Measurements from ENCODE around the gene PPP1CC. TPM values are rescaled to one million over a fixed set of nuclear protein-coding genes. Genes with fewer than 3 reads are reported as not detected.

PPP1CC gene
- polyA plus RNA-seq, 1 donor from 2014 or later, result 188 TPM

GRCh38 chr12:110679201-110679600 lies 63.5 kb downstream of the PPP1CC start:
- no peak overlapping the region for H3K4me3 ChIP-seq (ENCODE audit: low read length)

GRCh38 chr12:110677982-110678381 lies 64.7 kb downstream of the PPP1CC start:
- no peak overlapping the region for H2AFZ ChIP-seq (ENCODE audit: low read depth, low read length)
- no peaks in the 10 kb centered on the region for H3K9me2 ChIP-seq (ENCODE audit: insufficient read depth, low read length)
- H3K4me2 ChIP-seq (ENCODE audit: low read length), result no peak overlapping the region
- H3K9ac ChIP-seq (ENCODE audit: low read length), result no peak overlapping the region
- H3K27ac ChIP-seq (ENCODE audit: low read length), result no peak overlapping the region
- no peaks in the 10 kb centered on the region for H3K27me3 ChIP-seq (ENCODE audit: insufficient read depth, low read depth, low read length)
- no peak overlapping the region for H3K4me3 ChIP-seq (ENCODE audit: low read length)
- H3K36me3 ChIP-seq (ENCODE audit: insufficient read depth, low read length), result no peaks in the 10 kb centered on the region
- H3K9me3 ChIP-seq (ENCODE audit: low read length), result no peaks in the 10 kb centered on the region
- no peaks in the 10 kb centered on the region for H4K20me1 ChIP-seq (ENCODE audit: insufficient read depth)
- no peaks in the 10 kb centered on the region for H3F3A ChIP-seq (ENCODE audit: insufficient read depth, low read length, poor library complexity, severe bottlenecking)
- no peaks in the 10 kb centered on the region for H3K79me2 ChIP-seq (replicated peaks; ENCODE audit: insufficient read depth, low read length)
- TF ChIP-seq POLR2AphosphoS5 (IDR thresholded peaks at IDR 0.05) (no peak), TAF1 (IDR thresholded peaks at IDR 0.05; ENCODE audit: low read depth) (no peak), MXI1 (conservative IDR thresholded peaks at IDR 0.05; ENCODE audit: poor library complexity, severe bottlenecking) (no peak), RAD21 (conservative IDR thresholded peaks at IDR 0.05) (no peak), EP300 (conservative IDR thresholded peaks at IDR 0.05; ENCODE audit: poor library complexity, severe bottlenecking) (no peak), EZH2 (IDR thresholded peaks at IDR 0.05; ENCODE audit: borderline replicate concordance, insufficient read depth, low read length, poor library complexity, severe bottlenecking) (no peak), CTCF (IDR thresholded peaks at IDR 0.05; ENCODE audit: poor library complexity, severe bottlenecking) (no peak), SMC3 (conservative IDR thresholded peaks at IDR 0.05; ENCODE audit: poor library complexity) (no peak)

More at GRCh38 chr12:110679201-110679600, 63.5 kb downstream of the PPP1CC start:
- H3F3A ChIP-seq (ENCODE audit: insufficient read depth, low read length, poor library complexity, severe bottlenecking), result no peaks in the 10 kb centered on the region
- H4K20me1 ChIP-seq (ENCODE audit: insufficient read depth), result no peaks in the 10 kb centered on the region
- H3K4me2 ChIP-seq (ENCODE audit: low read length), result no peak overlapping the region
- H3K9me3 ChIP-seq (ENCODE audit: low read length), result no peaks in the 10 kb centered on the region
- TF ChIP-seq MXI1 (conservative IDR thresholded peaks at IDR 0.05; ENCODE audit: poor library complexity, severe bottlenecking) (no peak), EP300 (conservative IDR thresholded peaks at IDR 0.05; ENCODE audit: poor library complexity, severe bottlenecking) (no peak), TAF1 (IDR thresholded peaks at IDR 0.05; ENCODE audit: low read depth) (no peak), SMC3 (conservative IDR thresholded peaks at IDR 0.05; ENCODE audit: poor library complexity) (no peak), REST (IDR thresholded peaks at IDR 0.05; ENCODE audit: borderline replicate concordance) (no peak), RAD21 (conservative IDR thresholded peaks at IDR 0.05) (no peak), EZH2 (IDR thresholded peaks at IDR 0.05; ENCODE audit: borderline replicate concordance, insufficient read depth, low read length, poor library complexity, severe bottlenecking) (no peak), CTCF (IDR thresholded peaks at IDR 0.05; ENCODE audit: poor library complexity, severe bottlenecking) (no peak), POLR2AphosphoS5 (IDR thresholded peaks at IDR 0.05) (no peak)
- no peak overlapping the region for H2AFZ ChIP-seq (ENCODE audit: low read depth, low read length)
- H3K79me2 ChIP-seq (replicated peaks; ENCODE audit: insufficient read depth, low read length), result no peaks in the 10 kb centered on the region
- H3K9ac ChIP-seq (ENCODE audit: low read length), result no peak overlapping the region
- no peaks in the 10 kb centered on the region for H3K9me2 ChIP-seq (ENCODE audit: insufficient read depth, low read length)
- H3K27ac ChIP-seq (ENCODE audit: low read length), result no peak overlapping the region
- H3K27me3 ChIP-seq (ENCODE audit: insufficient read depth, low read depth, low read length), result no peaks in the 10 kb centered on the region
- no peaks in the 10 kb centered on the region for H3K36me3 ChIP-seq (ENCODE audit: insufficient read depth, low read length)

Data from neural cell (in vitro differentiated cells).